ENCODE results near the gene LZTFL1. TPM values are rescaled to one million over a fixed set of nuclear protein-coding genes. Genes with fewer than 3 reads are reported as not detected.

LZTFL1 gene
- total and polyA plus RNA-seq, 2 experiments from 2014 or later, result 6.3 to 13.9 TPM

DNA sequence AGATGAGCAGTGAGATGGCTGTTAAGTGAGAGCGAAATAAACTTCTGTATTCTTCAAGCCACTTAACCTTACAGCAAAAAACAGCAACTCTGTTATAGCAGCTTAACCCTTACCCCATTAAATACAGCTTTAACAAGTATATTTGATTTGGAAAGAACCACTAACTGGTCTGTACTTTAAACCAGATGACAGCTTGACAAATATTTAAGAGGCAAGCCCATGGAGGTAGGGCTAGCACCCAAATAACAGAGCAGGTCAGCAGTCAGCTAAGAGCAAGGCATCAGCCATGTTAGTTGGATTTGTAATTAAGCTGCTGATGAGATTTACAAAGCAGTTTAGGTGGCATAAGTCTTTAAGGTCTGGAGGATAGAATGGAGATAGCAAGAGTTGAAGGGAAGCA, 3.5 kb downstream of the LZTFL1 start (continued):
- TF ChIP-seq, protein P1, sequence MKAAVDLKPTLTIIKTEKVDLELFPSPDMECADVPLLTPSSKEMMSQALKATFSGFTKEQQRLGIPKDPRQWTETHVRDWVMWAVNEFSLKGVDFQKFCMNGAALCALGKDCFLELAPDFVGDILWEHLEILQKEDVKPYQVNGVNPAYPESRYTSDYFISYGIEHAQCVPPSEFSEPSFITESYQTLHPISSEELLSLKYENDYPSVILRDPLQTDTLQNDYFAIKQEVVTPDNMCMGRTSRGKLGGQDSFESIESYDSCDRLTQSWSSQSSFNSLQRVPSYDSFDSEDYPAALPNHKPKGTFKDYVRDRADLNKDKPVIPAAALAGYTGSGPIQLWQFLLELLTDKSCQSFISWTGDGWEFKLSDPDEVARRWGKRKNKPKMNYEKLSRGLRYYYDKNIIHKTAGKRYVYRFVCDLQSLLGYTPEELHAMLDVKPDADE (IDR thresholded peaks at IDR 0.05), result no peak

DNA sequence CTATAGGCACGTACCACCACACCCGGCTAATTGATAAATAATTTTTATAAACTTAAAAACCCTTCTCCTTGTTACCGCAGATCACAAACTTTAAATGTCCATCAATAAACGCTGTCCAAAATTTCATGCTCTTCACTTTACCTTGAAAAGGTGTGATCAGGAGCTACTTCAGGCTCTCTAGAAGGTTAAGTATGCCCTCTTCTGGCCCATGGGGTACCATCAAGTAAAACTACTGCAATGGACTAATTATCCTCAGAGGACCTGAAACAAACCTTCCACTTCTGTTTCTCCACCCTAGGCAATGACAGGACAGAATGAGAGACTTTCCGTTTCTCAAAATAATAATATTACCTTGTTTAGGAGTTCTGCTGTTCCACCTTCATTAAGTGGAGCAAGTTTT, 9.2 kb downstream of the LZTFL1 start:
- Mint-ChIP-seq H3K9me3 (no peaks in the 10 kb centered on the region), H3K27ac (no peak overlapping the region), H3K4me3 (no peak overlapping the region), H3K4me1 (no peaks in the 10 kb centered on the region), H3K36me3 (ENCODE audit: low read depth) (no peaks in the 10 kb centered on the region; the same call in 2 of the 3 replicates), H3K27me3 (ENCODE audit: insufficient read depth, low read depth, poor library complexity) (no peaks in the 10 kb centered on the region)
- Histone ChIP-seq H3K4me2 (no peak overlapping the region), H3K4me1 (ENCODE audit: insufficient read depth) (no peaks in the 10 kb centered on the region), H3K27ac (ENCODE audit: low read depth) (no peak overlapping the region), H3K27me3 (ENCODE audit: insufficient read depth) (no peaks in the 10 kb centered on the region), H3K79me2 (replicated peaks; ENCODE audit: insufficient read depth) (no peaks in the 10 kb centered on the region), H3K9me2 (ENCODE audit: insufficient read depth) (no peaks in the 10 kb centered on the region), H3F3A (replicated peaks; ENCODE audit: low read depth) (no peaks in the 10 kb centered on the region), H4K20me1 (replicated peaks; ENCODE audit: insufficient read depth) (no peaks in the 10 kb centered on the region), H3K36me3 (ENCODE audit: insufficient read depth) (no peaks in the 10 kb centered on the region; the same call in 1 of the 2 replicates), H3K4me3 (no peak overlapping the region), H2AFZ (no peak overlapping the region)
- peak; percentile 71 for ATAC-seq
- DNase-seq (ENCODE audit: low spot score), result peak; percentile 45
- TF ChIP-seq CREB1 (CRISPR knock-in tag; IDR thresholded peaks at IDR 0.05; ENCODE audit: low read depth), result no peak
- TF ChIP-seq, protein P2, sequence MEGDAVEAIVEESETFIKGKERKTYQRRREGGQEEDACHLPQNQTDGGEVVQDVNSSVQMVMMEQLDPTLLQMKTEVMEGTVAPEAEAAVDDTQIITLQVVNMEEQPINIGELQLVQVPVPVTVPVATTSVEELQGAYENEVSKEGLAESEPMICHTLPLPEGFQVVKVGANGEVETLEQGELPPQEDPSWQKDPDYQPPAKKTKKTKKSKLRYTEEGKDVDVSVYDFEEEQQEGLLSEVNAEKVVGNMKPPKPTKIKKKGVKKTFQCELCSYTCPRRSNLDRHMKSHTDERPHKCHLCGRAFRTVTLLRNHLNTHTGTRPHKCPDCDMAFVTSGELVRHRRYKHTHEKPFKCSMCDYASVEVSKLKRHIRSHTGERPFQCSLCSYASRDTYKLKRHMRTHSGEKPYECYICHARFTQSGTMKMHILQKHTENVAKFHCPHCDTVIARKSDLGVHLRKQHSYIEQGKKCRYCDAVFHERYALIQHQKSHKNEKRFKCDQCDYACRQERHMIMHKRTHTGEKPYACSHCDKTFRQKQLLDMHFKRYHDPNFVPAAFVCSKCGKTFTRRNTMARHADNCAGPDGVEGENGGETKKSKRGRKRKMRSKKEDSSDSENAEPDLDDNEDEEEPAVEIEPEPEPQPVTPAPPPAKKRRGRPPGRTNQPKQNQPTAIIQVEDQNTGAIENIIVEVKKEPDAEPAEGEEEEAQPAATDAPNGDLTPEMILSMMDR (conservative IDR thresholded peaks at IDR 0.05; ENCODE audit: low read depth in 2 of 2), result peak; percentile 51 to 71

DNA sequence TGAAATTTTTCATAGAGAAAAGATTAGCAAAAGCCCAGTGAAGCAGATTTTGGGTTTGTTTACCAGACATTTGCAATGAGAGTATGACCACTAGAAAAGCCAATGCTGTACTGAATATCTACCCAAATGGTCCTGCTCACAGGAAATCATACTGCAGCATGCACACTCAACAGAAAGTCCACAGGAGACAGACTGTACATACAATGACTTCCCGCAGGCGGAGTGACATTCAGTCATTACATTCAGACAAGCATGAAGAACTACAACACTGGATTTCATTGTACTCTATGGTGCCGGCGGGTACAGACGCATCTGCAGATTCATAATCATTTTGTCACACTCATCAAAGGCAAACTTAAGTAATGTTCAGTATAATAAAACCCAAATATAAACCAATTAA, 11.8 kb downstream of the LZTFL1 start:
- ATAC-seq (no peak), DNase-seq (ENCODE audit: low spot score) (no peak)
- H3K27ac ChIP-seq (ENCODE audit: low read depth), result no peak overlapping the region
- no peak for TF ChIP-seq CREB1 (CRISPR knock-in tag; IDR thresholded peaks at IDR 0.05; ENCODE audit: low read depth)
- TF ChIP-seq POLR2AphosphoS5 (IDR thresholded peaks at IDR 0.05; ENCODE audit: low read depth), result no peak
- TF ChIP-seq, protein P1 (IDR thresholded peaks at IDR 0.05), result no peak
- TF ChIP-seq ZNF114 (CRISPR knock-in tag; IDR thresholded peaks at IDR 0.05), result no peak
- TF ChIP-seq STAT1 (IDR thresholded peaks at IDR 0.05; ENCODE audit: unreplicated experiment), result no peak
- TF ChIP-seq, protein P3, sequence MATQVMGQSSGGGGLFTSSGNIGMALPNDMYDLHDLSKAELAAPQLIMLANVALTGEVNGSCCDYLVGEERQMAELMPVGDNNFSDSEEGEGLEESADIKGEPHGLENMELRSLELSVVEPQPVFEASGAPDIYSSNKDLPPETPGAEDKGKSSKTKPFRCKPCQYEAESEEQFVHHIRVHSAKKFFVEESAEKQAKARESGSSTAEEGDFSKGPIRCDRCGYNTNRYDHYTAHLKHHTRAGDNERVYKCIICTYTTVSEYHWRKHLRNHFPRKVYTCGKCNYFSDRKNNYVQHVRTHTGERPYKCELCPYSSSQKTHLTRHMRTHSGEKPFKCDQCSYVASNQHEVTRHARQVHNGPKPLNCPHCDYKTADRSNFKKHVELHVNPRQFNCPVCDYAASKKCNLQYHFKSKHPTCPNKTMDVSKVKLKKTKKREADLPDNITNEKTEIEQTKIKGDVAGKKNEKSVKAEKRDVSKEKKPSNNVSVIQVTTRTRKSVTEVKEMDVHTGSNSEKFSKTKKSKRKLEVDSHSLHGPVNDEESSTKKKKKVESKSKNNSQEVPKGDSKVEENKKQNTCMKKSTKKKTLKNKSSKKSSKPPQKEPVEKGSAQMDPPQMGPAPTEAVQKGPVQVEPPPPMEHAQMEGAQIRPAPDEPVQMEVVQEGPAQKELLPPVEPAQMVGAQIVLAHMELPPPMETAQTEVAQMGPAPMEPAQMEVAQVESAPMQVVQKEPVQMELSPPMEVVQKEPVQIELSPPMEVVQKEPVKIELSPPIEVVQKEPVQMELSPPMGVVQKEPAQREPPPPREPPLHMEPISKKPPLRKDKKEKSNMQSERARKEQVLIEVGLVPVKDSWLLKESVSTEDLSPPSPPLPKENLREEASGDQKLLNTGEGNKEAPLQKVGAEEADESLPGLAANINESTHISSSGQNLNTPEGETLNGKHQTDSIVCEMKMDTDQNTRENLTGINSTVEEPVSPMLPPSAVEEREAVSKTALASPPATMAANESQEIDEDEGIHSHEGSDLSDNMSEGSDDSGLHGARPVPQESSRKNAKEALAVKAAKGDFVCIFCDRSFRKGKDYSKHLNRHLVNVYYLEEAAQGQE (IDR thresholded peaks at IDR 0.05; ENCODE audit: unreplicated experiment), result no peak
- H3K36me3 ChIP-seq (ENCODE audit: insufficient read depth), result peaks cover 1% of the 10 kb centered on the region; the same call in 1 of the 2 replicates
- Mint-ChIP-seq H3K9me3 (no peaks in the 10 kb centered on the region), H3K4me1 (no peaks in the 10 kb centered on the region), H3K36me3 (ENCODE audit: low read depth) (no peaks in the 10 kb centered on the region; the same call in 2 of the 3 replicates), H3K27ac (no peak overlapping the region), H3K27me3 (ENCODE audit: insufficient read depth, low read depth, poor library complexity) (no peaks in the 10 kb centered on the region), H3K4me3 (no peak overlapping the region)
- no peak overlapping the region for H3K4me2 ChIP-seq
- H3K4me3 ChIP-seq, result no peak overlapping the region
- H4K20me1 ChIP-seq (replicated peaks; ENCODE audit: insufficient read depth), result no peaks in the 10 kb centered on the region
- H2AFZ ChIP-seq, result no peak overlapping the region
- no peaks in the 10 kb centered on the region for H3K27me3 ChIP-seq (ENCODE audit: insufficient read depth)
- no peaks in the 10 kb centered on the region for H3K9me2 ChIP-seq (ENCODE audit: insufficient read depth)
- no peaks in the 10 kb centered on the region for H3F3A ChIP-seq (replicated peaks; ENCODE audit: low read depth)
- no peaks in the 10 kb centered on the region for H3K4me1 ChIP-seq (ENCODE audit: insufficient read depth)
- H3K79me2 ChIP-seq (replicated peaks; ENCODE audit: insufficient read depth), result no peaks in the 10 kb centered on the region

All from GM23338 (cell line).